NCI-H526 treated with DMSO at 0.1 percent for 48 hours (cell line): Measurements from ENCODE around the gene FZD7.

Experiments
- DNase-seq: peaks from one replicate; lab custom pipeline; 2025; lab: John Stamatoyannopoulos, UW

FZD7 gene

GRCh38 chr2:202014318-202014717 lies 19.3 kb upstream of the FZD7 start:
- DNase-seq = no peak

GRCh38 chr2:202014759-202015211 lies 18.9 kb upstream of the FZD7 start:
- no peak for DNase-seq

GRCh38 chr2:202015471-202015870 lies 18.2 kb upstream of the FZD7 start:
- no peak for DNase-seq

GRCh38 chr2:202016579-202017227 lies 17.0 kb upstream of the FZD7 start:
- no peak for DNase-seq

GRCh38 chr2:202017940-202018339 lies 15.7 kb upstream of the FZD7 start:
- DNase-seq = no peak

DNA sequence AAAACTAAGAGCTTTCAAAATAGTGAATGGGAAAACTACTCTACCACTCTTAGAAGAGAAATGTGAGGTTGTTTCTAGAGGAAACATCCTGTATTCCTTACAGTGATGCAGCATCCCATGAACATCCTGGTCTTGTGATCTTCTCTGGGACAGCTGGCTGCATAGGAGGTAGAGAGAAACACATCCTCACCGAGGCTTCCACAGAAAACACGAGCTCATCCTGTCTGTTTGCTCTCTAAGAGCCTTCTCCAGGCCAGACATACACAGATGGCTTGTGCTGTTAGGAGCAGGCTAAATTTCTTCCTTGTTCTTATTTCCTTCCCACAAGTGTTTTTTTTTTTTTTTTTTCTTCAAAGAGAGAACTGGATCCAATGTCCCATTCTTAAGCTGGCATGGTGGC lies 14.7 kb upstream of the FZD7 start:
- DNase-seq = no peak

DNA sequence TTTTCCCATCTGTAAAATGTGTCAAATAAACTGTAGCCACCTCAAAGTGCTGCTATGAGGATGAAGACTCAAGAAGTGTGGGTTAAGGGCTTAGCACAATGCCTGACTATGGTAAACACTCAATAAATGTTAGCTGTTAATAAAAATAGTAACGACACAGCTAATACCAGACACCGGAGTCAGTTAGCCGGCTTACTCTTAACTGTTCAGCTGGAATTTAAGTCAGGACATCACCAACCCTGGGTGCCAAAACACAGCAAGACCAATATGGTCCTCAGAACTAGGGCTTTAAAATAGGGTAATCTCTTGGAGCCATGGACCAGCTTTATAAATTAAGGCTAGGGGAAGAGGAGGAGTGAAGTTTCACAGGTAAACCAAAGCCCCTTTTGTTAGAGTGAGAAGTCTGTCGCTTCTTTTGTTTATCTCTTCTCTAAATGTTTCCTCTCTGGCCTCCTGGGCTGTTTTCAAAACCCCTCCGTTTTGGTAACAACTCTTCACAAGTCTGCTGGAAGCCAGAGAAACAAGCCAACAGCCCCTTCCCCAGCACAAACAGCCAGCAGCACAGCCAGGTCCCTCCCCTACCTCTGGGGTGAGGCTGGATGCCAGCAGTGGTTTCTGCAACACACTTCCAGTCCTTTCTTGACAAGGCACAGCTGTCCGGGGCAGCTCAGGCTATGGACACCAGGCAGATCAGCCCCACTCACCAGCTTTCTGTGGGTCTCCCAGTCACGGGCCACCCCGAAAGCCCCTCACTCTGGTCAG lies 13.8 kb upstream of the FZD7 start:
- no peak for DNase-seq

DNA sequence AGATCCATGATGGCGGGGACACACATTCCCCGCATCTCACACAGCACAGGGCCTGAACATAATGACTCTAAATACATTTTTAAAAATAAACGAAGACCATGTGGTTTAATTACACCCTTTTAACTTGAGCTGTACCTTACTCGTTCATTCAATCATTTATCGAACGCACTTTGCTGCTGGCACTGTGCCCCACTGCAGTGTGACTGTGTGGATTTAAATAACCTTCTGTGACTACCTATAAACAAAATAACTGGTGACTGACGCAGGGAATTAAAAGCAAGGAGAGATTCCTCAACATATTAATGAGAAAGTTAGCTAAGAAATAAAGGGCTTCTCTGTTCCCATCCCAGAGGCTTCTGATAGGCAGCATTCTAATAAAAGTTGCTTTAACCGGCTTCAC lies 10.9 kb upstream of the FZD7 start:
- DNase-seq = no peak

- no peak for DNase-seq
Observed at GRCh38 chr2:202023198-202023903, 10.3 kb upstream of the FZD7 start.

DNA sequence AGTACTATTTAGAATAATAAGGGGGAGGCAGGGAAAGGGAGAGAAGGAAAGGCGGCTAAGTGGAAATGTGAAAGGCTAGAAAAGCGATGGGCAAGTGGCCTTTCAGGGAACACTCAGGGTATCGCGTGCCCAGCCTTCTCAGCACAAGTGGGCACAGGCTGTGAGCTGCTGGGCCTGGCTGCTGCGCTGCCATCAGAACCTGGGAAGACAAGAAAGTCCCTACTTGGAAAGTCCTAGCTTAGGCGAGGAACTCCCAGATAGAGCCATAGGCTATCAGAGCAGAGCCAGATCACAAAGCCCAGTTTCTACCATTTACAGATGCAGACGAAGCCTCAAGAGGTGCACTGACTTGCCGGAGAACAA lies 9.8 kb upstream of the FZD7 start:
- no peak for DNase-seq

DNA sequence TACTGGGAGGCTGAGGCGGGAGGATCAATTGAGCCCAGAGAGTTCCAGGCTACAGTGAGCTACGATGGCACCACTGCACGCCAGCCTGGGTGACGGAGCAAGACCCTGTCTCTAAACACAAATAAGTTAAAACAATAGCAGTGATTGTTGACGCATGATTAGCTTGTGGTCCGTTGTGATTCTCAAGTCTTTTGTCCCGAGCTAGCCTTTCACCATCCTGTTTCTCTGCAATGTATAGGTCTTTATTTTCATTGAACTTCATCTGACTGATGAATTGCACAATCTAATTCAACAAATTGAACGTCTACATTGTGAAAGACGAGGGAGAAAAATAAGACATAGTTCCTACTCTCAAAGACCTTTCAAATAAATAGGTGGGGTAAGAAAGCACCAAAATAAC lies 8.8 kb upstream of the FZD7 start:
- DNase-seq = no peak

GRCh38 chr2:202025816-202026215 lies 7.8 kb upstream of the FZD7 start:
- DNase-seq = no peak

DNA sequence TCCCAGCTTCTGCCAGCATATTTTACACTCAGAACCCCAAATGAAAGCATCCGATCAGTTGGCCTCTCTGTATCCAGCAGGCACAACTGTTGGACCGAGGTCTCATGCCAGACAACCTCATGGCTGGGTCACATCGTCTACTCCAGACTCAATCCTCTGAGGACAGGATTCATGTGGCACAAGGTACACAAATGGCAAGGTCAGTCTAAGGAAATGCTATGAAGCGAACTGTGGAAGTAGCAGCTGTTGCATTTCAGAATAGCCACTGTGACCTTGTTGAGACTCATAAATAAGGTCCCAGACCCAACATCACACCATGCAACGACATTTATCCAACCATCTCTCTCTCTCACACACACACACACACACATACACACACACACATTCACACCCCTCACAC lies 7.1 kb upstream of the FZD7 start:
- DNase-seq = no peak

DNA sequence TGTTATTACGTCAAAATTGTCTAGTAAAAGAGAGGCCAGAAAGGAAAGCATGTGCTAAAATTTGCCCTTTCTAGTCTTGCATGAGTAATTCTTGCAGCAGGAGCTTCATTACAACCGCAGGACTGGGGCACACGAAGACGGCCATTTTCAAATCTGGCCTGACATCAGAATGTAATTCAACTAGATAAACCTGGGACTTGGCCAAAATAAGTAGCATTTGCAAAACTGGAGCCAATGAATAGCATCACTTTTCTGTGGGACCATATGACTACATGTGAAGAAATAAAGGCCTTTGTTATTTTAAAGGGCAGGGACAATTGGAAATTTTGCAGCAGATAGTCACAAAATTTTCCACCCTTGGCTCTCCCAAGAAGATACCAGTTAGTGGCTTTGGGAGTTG lies 3.0 kb upstream of the FZD7 start:
- DNase-seq = no peak

GRCh38 chr2:202031246-202031951 lies 2.3 kb upstream of the FZD7 start:
- no peak for DNase-seq

GRCh38 chr2:202032846-202033316 lies 774 bp upstream of the FZD7 start:
- DNase-seq = no peak

DNA sequence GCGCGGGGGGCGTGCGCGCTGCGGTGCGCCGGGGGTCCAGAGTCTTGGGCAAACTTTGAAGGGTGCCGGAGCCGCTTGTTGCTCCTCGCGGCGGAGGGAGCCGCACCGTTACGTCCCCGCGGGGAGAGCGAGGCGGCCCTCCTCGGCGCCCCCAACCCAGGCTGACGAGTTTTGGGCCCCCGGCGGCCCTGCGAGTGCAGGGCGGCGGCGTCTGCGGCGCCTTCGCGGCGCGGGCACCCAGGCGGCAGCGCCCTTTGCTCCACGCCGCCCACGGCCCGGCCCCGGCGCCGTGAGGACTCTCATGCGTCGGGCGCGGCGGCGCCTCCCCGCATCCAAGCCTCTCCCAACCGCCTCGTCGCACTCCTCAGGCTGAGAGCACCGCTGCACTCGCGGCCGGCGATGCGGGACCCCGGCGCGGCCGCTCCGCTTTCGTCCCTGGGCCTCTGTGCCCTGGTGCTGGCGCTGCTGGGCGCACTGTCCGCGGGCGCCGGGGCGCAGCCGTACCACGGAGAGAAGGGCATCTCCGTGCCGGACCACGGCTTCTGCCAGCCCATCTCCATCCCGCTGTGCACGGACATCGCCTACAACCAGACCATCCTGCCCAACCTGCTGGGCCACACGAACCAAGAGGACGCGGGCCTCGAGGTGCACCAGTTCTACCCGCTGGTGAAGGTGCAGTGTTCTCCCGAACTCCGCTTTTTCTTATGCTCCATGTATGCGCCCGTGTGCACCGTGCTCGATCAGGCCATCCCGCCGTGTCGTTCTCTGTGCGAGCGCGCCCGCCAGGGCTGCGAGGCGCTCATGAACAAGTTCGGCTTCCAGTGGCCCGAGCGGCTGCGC lies 814 bp downstream of the FZD7 start:
- peak; percentile 56 for DNase-seq

DNA sequence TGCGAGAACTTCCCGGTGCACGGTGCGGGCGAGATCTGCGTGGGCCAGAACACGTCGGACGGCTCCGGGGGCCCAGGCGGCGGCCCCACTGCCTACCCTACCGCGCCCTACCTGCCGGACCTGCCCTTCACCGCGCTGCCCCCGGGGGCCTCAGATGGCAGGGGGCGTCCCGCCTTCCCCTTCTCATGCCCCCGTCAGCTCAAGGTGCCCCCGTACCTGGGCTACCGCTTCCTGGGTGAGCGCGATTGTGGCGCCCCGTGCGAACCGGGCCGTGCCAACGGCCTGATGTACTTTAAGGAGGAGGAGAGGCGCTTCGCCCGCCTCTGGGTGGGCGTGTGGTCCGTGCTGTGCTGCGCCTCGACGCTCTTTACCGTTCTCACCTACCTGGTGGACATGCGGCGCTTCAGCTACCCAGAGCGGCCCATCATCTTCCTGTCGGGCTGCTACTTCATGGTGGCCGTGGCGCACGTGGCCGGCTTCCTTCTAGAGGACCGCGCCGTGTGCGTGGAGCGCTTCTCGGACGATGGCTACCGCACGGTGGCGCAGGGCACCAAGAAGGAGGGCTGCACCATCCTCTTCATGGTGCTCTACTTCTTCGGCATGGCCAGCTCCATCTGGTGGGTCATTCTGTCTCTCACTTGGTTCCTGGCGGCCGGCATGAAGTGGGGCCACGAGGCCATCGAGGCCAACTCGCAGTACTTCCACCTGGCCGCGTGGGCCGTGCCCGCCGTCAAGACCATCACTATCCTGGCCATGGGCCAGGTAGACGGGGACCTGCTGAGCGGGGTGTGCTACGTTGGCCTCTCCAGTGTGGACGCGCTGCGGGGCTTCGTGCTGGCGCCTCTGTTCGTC lies 1.7 kb downstream of the FZD7 start:
- DNase-seq = no peak

- no peak for DNase-seq
Observed at GRCh38 chr2:202035941-202036372, 2.3 kb downstream of the FZD7 start.

GRCh38 chr2:202036601-202037037 lies 3.0 kb downstream of the FZD7 start:
- no peak for DNase-seq
